Fibroblast of villous mesenchyme (primary cell): ENCODE results near the gene TULP4. TPM values are rescaled to one million over a fixed set of nuclear protein-coding genes. Genes with fewer than 3 reads are reported as not detected.
"Not testable (repeated sequence)": the region's sequence is repeated elsewhere in the genome, so short reads cannot be mapped to it uniquely, and the experiment has no call there.

Experiments
- DNase-seq: peaks from one replicate; pipeline ENCODE4 v3.0.0-alpha.2; 2010; ENCODE audit warnings: low read depth
- H3K4me3 ChIP-seq: 2 replicates; pipeline ENCODE4 v1.5.1; 2011; ENCODE audit warnings: low read depth, mild to moderate bottlenecking, low read length
- total RNA-seq: library from RNA; depleted of rRNA; stranded (reverse); fragments of >200 nt; gene quantifications from 2 replicates; pipeline ENCODE4 v1.2.3, GENCODE V29; 2012
- TF ChIP-seq, protein P1 (sequence below): IDR thresholded peaks from 2 replicates; pipeline ENCODE4 v1.5.1; 2012; ENCODE audit warnings: low read depth, mild to moderate bottlenecking, low read length; ENCODE audit not compliant: insufficient read depth

Gene TULP4
- total RNA-seq, 1 donor: 120 TPM

DNA sequence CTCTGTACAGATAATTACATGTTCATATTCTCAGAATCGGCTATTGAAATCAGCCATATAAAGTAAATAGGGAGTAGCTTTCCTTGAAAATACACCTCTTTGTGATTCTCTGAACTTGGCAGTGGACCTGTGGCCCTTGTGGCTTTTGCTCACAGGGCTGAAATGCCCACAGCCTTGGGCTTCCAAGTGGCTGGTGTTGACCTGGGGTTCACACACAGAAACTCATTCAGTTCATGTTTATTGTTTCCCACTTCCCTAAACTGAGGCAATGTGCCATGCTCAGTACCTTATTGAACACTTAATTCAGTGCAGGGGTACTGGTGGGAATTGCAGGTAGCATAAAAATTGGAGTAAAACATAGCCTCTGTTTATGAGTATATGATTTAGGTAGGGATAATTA, 19.1 kb upstream of the TULP4 start:
- no peak overlapping the region for H3K4me3 ChIP-seq
- TF ChIP-seq, protein P1, sequence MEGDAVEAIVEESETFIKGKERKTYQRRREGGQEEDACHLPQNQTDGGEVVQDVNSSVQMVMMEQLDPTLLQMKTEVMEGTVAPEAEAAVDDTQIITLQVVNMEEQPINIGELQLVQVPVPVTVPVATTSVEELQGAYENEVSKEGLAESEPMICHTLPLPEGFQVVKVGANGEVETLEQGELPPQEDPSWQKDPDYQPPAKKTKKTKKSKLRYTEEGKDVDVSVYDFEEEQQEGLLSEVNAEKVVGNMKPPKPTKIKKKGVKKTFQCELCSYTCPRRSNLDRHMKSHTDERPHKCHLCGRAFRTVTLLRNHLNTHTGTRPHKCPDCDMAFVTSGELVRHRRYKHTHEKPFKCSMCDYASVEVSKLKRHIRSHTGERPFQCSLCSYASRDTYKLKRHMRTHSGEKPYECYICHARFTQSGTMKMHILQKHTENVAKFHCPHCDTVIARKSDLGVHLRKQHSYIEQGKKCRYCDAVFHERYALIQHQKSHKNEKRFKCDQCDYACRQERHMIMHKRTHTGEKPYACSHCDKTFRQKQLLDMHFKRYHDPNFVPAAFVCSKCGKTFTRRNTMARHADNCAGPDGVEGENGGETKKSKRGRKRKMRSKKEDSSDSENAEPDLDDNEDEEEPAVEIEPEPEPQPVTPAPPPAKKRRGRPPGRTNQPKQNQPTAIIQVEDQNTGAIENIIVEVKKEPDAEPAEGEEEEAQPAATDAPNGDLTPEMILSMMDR: no peak
- DNase-seq: no peak

DNA sequence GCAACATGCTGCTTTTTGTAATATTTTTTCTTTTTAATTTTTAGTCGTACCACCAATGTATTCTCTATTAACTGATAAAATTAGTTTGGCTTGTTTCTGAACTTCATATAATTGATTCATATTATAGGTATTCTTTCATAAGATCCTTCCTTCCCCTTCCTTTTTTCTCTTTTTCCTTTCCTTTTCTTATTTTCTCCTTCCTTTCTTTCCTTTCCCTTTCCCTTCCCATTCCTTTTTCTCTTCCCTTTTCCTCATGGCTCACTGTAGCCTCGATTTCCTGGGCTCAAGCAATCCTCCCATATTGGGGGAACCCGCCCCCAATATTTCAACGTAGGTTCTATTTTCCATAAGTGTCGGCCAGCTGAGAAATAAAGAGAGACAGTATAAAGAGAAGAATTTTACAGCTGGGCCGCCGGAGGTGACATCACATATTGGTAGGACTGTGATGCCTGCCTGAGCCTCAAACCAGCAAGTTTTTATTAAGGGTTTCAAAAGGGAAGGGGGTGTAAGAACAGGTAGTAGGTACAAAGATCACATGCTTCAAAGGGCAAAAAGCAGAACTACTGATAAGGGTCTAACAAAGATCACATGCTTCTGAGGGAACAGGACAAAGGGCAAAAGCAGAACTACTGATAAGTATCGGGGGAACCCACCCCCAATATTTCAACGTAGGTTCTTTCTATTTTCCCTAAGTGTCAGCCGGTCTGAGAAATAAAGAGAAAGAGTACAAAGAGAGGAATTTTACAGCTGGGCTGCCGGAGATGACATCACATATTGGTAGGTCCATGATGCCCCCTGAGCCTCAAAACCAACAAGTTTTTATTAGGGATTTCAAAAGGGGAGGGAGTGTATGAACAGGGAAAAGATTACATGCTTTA, 16.1 kb upstream of the TULP4 start:
- not testable (repeated sequence) for H3K4me3 ChIP-seq, DNase-seq

DNA sequence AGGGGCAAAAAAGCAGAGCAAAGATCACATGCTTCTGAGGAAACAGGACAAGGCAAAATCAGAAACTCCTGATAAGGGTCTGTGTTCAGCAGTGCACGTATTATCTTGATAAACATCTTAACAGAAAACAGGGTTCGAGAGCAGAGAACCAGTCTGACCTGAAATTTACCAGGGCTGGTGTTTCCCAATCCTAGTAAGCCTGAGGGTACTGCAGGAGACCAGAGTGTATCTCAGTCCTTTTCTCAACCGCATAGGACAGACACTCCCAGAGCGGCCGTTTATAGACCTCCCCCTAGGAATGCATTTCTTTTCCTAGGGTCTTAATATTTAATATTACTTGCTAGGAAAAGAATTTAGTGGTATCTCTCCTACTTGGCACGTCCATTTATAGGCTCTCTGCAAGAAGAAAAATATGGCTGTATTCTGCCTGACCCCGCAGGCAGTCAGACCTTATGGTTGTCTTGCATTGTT, 15.4 kb upstream of the TULP4 start:
- DNase-seq, H3K4me3 ChIP-seq: not testable (repeated sequence)

DNA sequence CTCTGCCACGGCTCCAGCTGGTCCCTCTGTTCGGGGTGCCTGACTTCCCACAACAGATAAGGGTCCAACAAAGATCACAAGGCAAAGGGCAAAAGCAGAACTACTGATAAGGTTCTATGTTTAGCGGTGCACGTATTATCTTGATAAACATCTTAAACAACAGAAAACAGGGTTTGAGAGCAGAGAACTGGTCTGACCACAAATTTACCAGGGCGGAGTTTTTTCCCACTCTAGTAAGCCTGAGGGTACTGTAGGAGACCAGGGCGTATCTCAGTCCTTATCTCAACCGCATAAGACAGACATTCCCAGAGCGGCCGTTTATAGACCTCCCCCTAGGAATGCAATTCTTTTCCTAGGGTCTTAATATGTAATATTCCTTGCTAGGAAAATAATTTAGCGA, 14.6 kb upstream of the TULP4 start:
- not testable (repeated sequence) for H3K4me3 ChIP-seq, DNase-seq

DNA sequence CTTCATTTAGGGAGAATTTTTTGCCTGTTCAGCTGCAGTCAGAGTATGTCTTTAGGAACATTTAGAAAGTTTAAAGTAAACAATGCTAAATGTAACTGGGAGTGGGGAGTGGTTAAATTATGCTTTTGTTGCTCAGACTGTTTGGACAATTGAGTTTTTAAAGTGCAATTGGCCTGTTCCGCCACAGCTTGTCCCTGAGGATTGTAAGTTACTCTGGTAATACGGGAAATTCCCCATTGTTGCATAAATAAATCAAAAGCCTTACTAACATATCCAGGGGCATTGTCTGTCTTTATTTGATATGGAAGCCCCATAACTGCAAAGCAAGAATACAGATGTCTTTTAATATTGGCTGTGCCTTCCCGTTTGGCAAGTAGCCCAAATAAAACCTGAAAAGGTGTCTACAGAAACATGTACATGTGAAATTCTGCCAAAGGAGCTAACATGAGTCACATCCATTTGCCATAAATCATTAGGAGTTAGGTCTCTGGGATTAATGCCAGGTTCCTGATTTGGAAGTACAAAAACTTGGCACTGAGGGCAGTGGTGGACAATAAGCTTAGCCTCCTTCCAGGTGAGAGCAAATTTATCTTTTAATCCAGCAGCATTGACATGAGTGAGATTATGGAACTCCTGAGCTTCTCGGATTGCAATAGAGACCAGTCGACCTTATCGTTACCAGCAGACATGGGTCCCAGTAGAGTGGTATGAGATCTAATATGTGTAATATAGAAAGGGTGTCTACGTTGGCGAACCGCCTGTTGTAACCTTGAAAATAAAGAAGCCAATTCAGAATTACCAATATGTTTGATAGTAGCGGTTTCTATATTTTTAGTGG, 11.7 kb upstream of the TULP4 start:
- DNase-seq, H3K4me3 ChIP-seq: not testable (repeated sequence)

DNA sequence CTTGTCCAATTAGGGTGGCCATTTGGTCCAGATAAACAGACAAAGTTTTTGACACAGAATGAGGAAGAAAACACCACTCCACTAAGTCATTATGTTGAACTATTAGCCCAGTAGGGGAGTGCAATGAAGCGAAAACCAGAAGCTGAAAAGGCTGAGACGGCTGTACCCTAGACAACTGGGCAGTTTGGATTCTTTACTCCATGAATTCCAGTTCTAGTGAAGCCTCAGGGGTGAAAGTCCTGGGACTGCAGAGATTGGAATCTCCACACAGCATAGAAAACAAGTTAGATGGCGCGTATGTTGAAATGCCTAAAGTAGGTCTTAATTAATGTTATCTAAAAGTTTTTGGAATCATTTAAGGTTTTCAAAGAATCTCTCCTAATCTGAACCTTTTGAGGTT, 10.7 kb upstream of the TULP4 start:
- not testable (repeated sequence) for H3K4me3 ChIP-seq, DNase-seq

DNA sequence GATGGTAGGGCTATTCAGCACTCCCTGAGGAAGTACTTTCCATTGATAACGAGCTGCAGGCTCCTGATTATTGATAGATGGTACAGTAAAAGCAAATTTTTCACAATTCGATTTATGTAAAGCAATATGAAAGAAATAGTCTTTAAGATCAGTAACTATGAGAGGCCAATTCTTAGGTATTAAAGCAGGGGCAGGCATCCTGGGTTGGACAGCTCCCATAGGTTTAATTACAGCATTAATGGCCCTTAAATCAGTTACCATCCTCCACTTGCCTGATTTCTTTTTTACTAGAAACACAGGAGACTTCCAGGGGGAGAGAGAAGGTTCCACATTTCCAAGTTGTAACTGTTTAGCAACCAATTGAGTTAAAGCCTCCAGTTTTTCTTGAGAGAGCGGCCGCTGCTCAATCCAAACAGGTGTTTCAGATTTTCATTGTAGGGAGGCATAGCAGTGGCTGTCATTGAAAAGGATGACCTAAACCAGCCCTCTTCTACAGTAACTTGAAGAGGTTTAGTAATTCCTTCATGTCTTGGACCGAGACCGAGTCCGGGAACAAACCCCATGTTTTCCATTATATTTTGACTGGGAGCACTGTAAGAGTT, 10.0 kb upstream of the TULP4 start:
- not testable (repeated sequence) for DNase-seq, H3K4me3 ChIP-seq

DNA sequence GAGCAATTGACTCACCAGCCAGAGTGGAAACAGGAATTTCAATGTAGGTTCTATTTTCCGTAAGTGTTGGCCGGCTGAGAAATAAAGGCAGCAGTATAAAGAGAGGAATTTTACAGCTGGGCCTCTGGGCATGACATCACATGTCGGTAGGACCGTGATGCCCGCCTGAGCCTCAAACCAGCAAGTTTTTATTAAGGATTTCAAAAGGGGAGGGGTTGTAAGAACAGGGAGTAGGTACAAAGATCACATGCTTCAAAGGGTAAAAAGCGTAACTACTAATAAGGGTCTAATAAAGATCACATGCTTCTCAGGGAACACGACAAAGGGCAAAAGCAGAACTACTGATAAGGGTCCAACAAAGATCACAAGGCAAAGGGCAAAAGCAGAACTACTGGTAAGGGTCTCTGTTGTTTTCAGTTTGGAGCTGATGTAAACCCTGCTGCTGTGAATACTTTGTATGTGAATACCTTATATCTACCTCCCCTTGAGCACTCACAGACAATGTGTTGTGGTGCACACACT, 9.0 kb upstream of the TULP4 start:
- TF ChIP-seq, protein P1: no peak
- H3K4me3 ChIP-seq: no peak overlapping the region
- DNase-seq: no peak

DNA sequence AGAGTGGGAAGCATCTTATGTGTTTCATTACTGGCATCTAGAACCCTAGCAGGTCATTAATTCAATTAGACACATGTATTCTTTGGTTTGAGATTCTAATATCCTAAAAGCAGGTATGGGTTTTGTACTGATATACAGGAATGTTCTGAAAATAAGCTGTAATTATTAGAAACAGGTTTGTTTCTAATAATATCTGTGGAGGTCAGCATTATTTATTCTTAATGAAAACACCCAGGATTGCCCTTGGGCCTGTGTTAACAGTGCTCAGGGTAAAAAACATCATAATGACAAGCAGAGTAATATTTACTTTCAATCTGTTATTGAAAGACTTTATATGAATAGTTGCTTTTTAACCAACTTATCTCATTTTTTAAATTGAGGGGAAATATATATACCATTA, 8.0 kb upstream of the TULP4 start:
- no peak overlapping the region for H3K4me3 ChIP-seq
- no peak for DNase-seq
- TF ChIP-seq, protein P1: no peak
